GM21447 (cell line): ENCODE measurements around the gene PCSK2.

ENCODE experiments used
- ATAC-seq: cut with Tn5 transposase; IDR thresholded peaks from one replicate; pipeline ENCODE4 v1.9.1; 2021; ENCODE audit not compliant: unreplicated experiment

PCSK2 gene

GRCh38 chr20:17327185-17328148, 100.6 kb downstream of the PCSK2 start:
- no peak for ATAC-seq

- ATAC-seq: no peak
These were observed 108.1 kb downstream of the PCSK2 start for GRCh38 chr20:17334932-17335331.

GRCh38 chr20:17339000-17339399, 112.2 kb downstream of the PCSK2 start:
- no peak for ATAC-seq

- ATAC-seq: no peak
These were observed 116.3 kb downstream of the PCSK2 start for GRCh38 chr20:17343091-17343490.

GRCh38 chr20:17343656-17344452, 117.0 kb downstream of the PCSK2 start:
- no peak for ATAC-seq

GRCh38 chr20:17344790-17345189, 118.0 kb downstream of the PCSK2 start:
- ATAC-seq: no peak

- ATAC-seq: no peak
These were observed 118.5 kb downstream of the PCSK2 start for GRCh38 chr20:17345321-17345720.

- no peak for ATAC-seq
These were observed 123.5 kb downstream of the PCSK2 start for GRCh38 chr20:17350321-17350720.

- no peak for ATAC-seq
These were observed 130.4 kb downstream of the PCSK2 start for GRCh38 chr20:17357238-17357637.

GRCh38 chr20:17358854-17359253, 132.0 kb downstream of the PCSK2 start:
- ATAC-seq: no peak

GRCh38 chr20:17364681-17365080, 137.8 kb downstream of the PCSK2 start:
- no peak for ATAC-seq

GRCh38 chr20:17365831-17366230, 139.0 kb downstream of the PCSK2 start:
- no peak for ATAC-seq

- ATAC-seq: no peak
These were observed 142.7 kb downstream of the PCSK2 start for GRCh38 chr20:17369506-17369905.

- ATAC-seq: no peak
These were observed 146.1 kb downstream of the PCSK2 start for GRCh38 chr20:17372806-17373440.

- ATAC-seq: no peak
These were observed 147.2 kb downstream of the PCSK2 start for GRCh38 chr20:17374086-17374485.

GRCh38 chr20:17376031-17376430, 149.2 kb downstream of the PCSK2 start:
- ATAC-seq: no peak

- no peak for ATAC-seq
These were observed 150.4 kb downstream of the PCSK2 start for GRCh38 chr20:17377231-17377630.

GRCh38 chr20:17379651-17380050, 152.8 kb downstream of the PCSK2 start:
- ATAC-seq: no peak

GRCh38 chr20:17380801-17381200, 154.0 kb downstream of the PCSK2 start:
- no peak for ATAC-seq

GRCh38 chr20:17381724-17382123, 154.9 kb downstream of the PCSK2 start:
- no peak for ATAC-seq

GRCh38 chr20:17385798-17386197, 159.0 kb downstream of the PCSK2 start:
- no peak for ATAC-seq
